ENCODE data around the gene SLC19A3. TPM values are rescaled to one million over a fixed set of nuclear protein-coding genes. Genes with fewer than 3 reads are reported as not detected.

SLC19A3 gene
- total and polyA plus RNA-seq, 2 donors (not counting 3 experiments of a cell fraction or from before 2014, with no cell fraction given), result 0.01 TPM; not detected in 1

GRCh38 chr2:227665189-227665940 is 52.5 kb downstream of the SLC19A3 start:
- Histone ChIP-seq H3K9ac (replicated peaks; ENCODE audit: extremely low read depth, insufficient read depth, low read length) (no peak overlapping the region), H3K79me2 (ENCODE audit: control insufficient read depth, insufficient read depth, low read length) (no peaks in the 10 kb centered on the region), H3K27me3 (ENCODE audit: control insufficient read depth in 2 of 2, insufficient read depth in 2 of 2, low read length in 2 of 2) (no peaks in the 10 kb centered on the region), H2AFZ (ENCODE audit: low read depth, low read length) (no peak overlapping the region), H3K9me3 (replicated peaks; ENCODE audit: control insufficient read depth, insufficient read depth, low read length) (no peaks in the 10 kb centered on the region), H3K4me3 (replicated peaks in 1 of 3; ENCODE audit: insufficient read depth in 1 of 3, low read depth in 1 of 3, low read length in 3 of 3) (no peak overlapping the region), H3K4me1 (ENCODE audit: control insufficient read depth, extremely low read depth, insufficient read depth, low read length) (no peaks in the 10 kb centered on the region), H3K4me2 (ENCODE audit: insufficient read depth, low read length) (no peak overlapping the region), H3K36me3 (ENCODE audit: control insufficient read depth in 2 of 2, extremely low read depth in 1 of 2, insufficient read depth in 2 of 2, low read length in 2 of 2) (no peaks in the 10 kb centered on the region), H4K20me1 (replicated peaks; ENCODE audit: control insufficient read depth, extremely low read depth, insufficient read depth, low read length) (no peaks in the 10 kb centered on the region), H3K9me1 (replicated peaks; ENCODE audit: control insufficient read depth, extremely low read depth, insufficient read depth, low read length) (no peaks in the 10 kb centered on the region), H3K27ac (ENCODE audit: insufficient read depth, low read depth, low read length) (no peak overlapping the region)
- no TSS peak for BruUV-seq (replicated peaks)
- no peak for DNase-seq (ENCODE audit: low read depth, low spot score)
- TF ChIP-seq JUN (IDR thresholded peaks at IDR 0.05; ENCODE audit: borderline replicate concordance, insufficient read depth, insufficient read length, low read depth), result no peak
- ChIA-PET POLR2A (no interaction called here), CTCF (interaction anchor here (1.1 to 1.3 kb wide), 3 partner anchors 21 to 101 kb away, joined by 3 read pairs; no protein-coding TSS in a partner anchor)
- dilution Hi-C loops (cut with MboI; ENCODE audit: extremely low pct_ligation_motif_present, low sequenced_read_pairs), result no loop called here
- intact Hi-C loops (cut with micrococcal nuclease), result no loop called here
- no peak for FAIRE-seq

- Histone ChIP-seq H3K36me3 (ENCODE audit: control insufficient read depth in 2 of 2, extremely low read depth in 1 of 2, insufficient read depth in 2 of 2, low read length in 2 of 2) (no peaks in the 10 kb centered on the region), H3K4me3 (replicated peaks in 1 of 3; ENCODE audit: insufficient read depth in 1 of 3, low read depth in 1 of 3, low read length in 3 of 3) (no peak overlapping the region), H3K9me1 (replicated peaks; ENCODE audit: control insufficient read depth, extremely low read depth, insufficient read depth, low read length) (no peaks in the 10 kb centered on the region), H4K20me1 (replicated peaks; ENCODE audit: control insufficient read depth, extremely low read depth, insufficient read depth, low read length) (no peaks in the 10 kb centered on the region), H2AFZ (ENCODE audit: low read depth, low read length) (no peak overlapping the region), H3K27ac (ENCODE audit: insufficient read depth, low read depth, low read length) (no peak overlapping the region), H3K79me2 (ENCODE audit: control insufficient read depth, insufficient read depth, low read length) (no peaks in the 10 kb centered on the region), H3K9ac (replicated peaks; ENCODE audit: extremely low read depth, insufficient read depth, low read length) (no peak overlapping the region), H3K4me1 (ENCODE audit: control insufficient read depth, extremely low read depth, insufficient read depth, low read length) (no peaks in the 10 kb centered on the region), H3K27me3 (ENCODE audit: control insufficient read depth in 2 of 2, insufficient read depth in 2 of 2, low read length in 2 of 2) (no peaks in the 10 kb centered on the region), H3K9me3 (replicated peaks; ENCODE audit: control insufficient read depth, insufficient read depth, low read length) (no peaks in the 10 kb centered on the region), H3K4me2 (ENCODE audit: insufficient read depth, low read length) (no peak overlapping the region)
- no peak for TF ChIP-seq FOS (IDR thresholded peaks at IDR 0.05; ENCODE audit: borderline replicate concordance, insufficient read depth, low read length)
- intact Hi-C loops (cut with micrococcal nuclease), result no loop called here
- CTCF ChIA-PET, result no interaction called here
- no TSS peak for BruUV-seq (replicated peaks)
- POLR2A ChIA-PET, result no interaction called here
- FAIRE-seq, result no peak
- dilution Hi-C loops (cut with MboI; ENCODE audit: extremely low pct_ligation_motif_present, low sequenced_read_pairs), result no loop called here
- no peak for DNase-seq (ENCODE audit: low read depth, low spot score)
These were observed 56.0 kb downstream of the SLC19A3 start for GRCh38 chr2:227661827-227662226.

Measured in endothelial cell of umbilical vein (primary cell).